ENCODE data around the gene PPP1R27.

PPP1R27 gene, protein sequence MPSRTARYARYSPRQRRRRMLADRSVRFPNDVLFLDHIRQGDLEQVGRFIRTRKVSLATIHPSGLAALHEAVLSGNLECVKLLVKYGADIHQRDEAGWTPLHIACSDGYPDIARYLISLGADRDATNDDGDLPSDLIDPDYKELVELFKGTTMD

DNA sequence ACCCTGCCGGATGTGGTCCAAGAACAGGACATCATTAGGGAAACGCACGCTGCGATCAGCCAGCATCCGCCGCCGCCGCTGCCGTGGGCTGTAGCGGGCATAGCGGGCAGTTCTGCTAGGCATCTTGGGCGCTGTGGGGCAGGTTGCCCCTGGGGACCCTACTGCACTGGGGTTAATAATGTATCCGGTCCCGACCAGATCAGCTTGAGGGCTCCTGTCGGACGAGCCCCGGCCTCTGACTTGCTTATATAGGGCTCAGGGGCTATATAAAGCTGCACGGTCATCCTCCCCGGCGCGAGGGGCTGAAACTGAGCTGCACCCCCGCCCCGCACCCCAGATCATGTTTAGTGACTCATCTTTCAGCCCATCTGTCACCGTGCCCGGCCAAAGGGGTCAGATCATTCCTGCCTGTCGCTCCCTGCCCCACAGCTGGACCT, at the start of gene PPP1R27:
Gene PPP1R27, minus strand, starts transcription at position 220 of the 437 bp plus-strand sequence. Its CDS starts 97 bp downstream, at position 123.
- no peak for DNase-seq (ENCODE audit: low read depth in 3 of 3)

DNA sequence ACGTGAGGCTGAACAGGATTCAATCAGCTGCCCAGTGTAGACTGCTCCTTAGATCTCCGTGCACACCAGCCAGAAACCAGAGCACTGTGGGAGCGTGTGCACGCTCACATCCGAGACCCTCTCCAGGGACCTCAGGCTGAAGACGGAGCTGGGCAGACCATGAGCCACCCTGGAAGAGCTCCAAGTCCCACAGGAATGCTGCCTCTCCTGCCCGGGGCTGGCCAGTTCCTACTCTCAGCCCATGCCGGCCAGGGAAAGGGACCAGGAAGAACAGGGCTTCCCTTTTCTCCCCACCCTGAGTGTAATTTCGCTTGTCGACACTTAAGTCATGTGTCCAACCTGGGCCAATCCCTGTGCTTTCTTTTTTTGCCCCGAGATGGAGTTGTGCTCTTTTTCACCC, 49.7 kb upstream of the PPP1R27 start:
- no peak for DNase-seq (ENCODE audit: low read depth in 3 of 3)

DNA sequence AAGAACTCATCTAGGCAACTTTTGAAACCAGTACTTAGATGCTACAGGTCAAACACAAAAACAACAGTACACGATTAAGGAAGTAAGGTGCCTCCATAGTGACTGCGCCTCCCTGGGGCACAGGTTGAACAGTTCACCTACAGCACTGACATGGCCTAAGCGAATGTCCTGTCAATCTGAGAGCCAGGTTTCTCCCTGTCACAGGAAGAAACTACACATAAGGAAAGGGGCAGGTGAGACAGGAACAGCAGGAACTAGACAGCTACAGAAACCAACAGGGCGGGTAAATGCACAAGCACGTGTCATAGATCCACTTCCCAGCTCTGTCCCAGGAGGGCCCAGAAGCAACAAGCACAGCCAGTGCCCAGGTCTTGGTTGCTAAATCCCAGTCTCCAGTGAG, 44.3 kb upstream of the PPP1R27 start:
- no peak for DNase-seq (ENCODE audit: low read depth in 3 of 3)

DNA sequence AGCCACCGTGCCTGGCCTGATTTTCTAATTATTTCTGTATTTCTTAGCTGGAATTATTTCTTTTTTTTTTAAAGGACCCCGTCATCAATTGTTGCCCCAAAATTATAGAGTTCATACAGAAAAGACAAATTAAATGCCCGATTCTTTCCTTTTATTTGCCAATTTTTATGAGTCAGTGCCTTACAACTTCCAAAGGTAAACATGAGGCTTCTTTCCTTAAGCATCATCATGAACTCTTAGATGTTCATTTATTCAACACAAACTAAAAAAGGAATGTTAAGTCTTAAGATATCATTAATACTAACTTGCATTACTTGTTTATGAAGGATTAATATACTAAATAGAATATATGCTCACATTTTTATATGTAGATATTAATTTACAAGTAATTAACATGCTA, 43.4 kb upstream of the PPP1R27 start:
- DNase-seq (ENCODE audit: low read depth in 3 of 3): no peak

DNA sequence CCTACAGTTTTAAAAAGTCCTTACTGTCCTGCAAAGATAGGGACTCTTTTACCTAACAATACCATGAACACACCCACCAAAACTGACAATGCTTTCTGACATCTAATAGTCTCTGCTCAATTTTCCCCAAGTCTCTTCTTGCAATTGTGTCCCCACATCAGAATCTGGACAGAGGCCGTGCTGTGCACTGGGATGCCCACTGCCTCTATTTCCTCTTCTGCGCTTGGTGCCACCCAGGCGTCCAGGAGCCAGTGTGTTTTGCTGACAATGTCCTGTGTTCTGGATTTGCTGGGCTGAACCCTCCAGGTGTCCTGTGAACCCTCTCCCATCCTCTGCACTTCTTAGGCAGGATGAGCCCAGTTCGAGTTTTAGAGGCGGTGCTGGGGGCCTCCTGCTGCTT, 42.7 kb upstream of the PPP1R27 start:
- no peak for DNase-seq (ENCODE audit: low read depth in 3 of 3)

DNA sequence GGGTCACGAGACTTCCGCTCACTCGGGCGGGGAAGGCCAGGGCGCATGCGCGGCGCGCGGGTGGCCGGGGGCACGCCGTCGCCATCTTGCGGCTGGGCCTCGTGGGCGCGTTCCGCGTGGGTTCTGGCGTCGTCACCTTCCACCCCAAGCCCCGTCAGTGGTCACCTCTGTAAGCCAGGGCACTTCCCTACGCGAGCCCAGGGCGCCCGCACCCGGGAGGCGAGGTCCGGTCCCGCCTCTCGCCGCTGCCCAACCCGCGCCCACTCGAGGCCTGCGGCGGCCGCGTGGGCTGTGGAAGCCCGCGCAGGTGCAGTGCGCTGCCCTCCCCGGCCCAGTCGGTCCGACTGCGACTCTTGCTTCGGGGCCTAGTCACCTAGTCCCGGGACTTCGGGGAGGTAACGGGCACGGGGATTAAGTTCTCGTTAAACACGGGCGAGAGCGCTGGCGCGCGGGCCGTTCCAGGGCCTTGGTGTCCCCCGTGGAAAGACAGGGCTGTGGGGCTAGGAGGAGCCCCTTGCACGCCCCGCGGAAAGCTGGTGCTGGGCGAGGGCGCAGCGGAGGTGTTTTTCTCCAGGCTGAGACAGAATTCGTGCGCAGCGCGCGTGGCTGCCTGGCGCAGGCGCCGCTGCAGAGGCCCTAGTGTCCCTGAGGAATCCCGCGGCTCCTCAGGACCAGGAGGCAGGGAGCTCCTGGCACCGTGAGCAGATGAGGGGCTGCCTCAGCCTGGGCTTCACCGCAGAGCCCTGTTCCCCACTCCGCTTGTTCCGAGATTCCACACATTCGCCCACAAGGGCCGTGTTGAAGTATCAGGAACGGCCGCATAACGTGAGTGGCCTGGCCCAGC, 36.8 kb upstream of the PPP1R27 start:
- peak; percentile 90 to 96 (median 93) for DNase-seq (ENCODE audit: low read depth in 3 of 3)

DNA sequence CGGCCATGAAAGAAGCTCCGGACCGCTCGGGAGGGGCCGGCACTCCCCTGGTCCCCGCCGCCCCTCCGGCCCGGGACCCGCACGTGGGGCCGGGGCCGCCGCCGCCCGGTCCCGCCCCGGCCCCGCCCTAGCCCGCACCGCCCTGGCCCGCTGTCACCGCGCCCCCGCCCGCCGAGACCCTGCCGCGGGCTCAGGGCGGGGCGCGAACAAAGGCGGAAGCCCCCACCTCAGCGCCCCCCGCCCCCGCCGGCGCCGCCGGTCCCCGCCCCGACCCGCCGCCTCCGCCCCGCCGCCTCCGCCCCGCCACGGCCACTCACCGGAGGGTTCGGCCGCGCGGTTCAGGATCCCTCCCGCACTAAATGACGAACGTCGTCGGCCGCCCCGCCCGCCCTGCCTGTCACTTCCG, 36.1 kb upstream of the PPP1R27 start, which contains the start of gene ARHGDIA:
Gene ARHGDIA, minus strand, starts transcription at position 357 of the 406 bp plus-strand sequence. CDS start 1,407 bp downstream, outside the sequence.
- no peak for DNase-seq (ENCODE audit: low read depth in 3 of 3)

DNA sequence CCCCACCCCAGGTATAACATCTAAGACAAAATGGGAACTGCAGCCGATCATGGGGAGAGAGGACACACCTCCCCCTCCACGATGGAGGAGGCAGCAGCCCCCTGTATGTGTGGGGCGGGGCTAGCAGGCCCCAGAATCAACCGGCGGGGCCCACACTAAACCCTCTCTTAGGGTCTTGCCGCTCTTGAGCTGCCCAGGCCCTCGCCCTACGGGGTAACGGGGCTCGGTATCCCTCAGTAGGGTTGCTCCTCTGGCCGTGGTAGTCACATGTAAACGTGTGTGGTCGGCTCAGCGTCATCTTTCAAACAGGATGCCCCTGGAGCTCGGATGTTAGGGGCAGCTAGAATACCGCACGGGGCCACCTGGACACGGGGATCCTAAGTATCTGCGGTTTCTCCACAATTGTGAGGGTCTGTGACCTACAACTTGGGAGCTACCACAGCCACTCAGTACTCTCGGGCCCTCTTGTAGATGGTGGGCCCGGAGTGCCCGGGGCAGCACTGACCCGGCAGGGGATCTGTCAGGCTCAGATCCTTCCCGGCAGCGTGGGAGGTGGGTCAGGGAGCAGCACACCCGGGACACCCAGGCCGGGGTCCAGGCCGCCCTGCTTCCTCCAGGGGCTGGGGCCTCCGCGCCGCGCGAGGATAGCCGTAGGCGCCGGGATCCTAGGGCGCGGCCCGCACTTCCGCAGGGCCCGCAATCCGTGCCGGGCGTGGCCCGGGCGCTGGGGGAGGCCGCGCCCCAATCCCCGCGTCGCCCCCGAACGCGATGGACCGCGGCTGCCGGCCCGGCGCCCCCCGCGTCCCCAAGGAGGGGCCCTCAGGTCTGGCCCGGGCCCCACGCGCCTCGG, 35.5 kb upstream of the PPP1R27 start:
- DNase-seq (ENCODE audit: low read depth in 3 of 3): peak in 1 of 3 experiments; percentile 37

DNA sequence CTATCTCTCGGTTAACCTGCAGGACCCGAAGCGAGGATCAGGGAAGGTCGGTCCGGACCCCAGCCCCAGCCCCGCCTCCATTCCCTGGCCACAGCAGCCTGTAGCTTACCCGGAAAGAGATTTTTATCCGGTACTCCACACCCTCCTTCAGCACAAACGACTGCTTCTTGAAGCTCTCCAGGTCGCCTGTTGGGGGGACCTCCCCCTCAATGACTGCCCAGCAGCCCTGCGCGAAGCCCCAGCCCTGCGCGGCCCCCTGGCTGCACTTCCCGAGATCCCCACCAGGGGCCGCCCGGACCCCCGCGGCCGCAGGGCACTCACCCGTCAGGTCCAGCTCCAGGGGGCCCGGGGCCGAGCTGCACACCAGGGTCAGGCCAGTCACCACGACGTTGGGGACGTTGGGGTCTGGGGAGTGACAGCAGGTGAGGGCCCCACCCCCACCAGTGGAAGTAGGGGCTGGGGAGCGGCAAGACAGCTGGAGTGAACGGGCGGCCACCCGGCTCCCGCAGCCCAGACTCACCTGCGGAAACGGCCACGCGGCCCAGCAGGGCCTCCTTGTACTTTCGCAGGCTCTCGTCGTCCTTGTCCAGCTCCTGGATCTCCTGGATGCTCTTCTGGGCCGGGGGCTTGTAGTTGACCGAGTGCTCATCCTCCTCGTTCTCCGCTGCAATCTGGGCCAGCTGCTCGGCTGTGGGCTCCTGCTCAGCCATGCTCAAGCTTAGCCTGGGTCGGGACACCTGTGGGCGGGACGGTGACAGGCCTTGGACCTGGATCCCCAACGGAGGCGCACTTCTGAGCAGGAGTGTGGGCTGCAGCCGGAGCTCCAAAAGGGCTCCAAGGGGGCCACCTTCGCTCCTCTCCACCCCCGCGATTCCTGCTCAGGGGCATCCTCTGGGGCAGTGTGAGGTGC, 34.6 kb upstream of the PPP1R27 start:
- DNase-seq (ENCODE audit: low read depth in 3 of 3): peak in 1 of 3 experiments; percentile 40

DNA sequence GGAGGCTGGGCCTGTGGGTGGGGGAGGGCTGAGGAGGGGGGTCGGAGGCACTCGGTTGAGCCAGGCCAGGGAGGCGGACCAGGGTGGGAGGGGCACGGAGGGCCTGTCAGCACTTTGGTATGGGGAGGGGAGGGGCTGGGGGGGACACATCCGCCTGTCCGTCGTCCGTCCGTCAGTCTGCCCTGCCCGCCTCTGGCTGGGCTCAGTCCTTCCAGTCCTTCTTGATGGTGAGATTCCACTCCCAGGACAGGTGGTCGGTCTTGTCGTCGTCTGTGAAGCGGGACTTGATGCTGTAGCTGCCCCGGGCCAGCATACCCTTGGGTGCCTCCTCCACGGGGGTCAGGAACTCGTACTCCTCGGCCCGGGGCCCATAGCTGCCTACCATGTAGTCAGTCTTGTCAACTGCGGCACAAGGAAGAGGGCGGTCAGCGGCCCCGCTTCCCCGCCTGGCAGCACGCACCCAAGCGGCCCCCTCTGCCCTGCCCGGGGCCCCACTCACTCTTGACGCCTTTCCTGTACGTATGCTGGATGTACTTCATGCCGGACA, 33.9 kb upstream of the PPP1R27 start:
- no peak for DNase-seq (ENCODE audit: low read depth in 3 of 3)

DNA sequence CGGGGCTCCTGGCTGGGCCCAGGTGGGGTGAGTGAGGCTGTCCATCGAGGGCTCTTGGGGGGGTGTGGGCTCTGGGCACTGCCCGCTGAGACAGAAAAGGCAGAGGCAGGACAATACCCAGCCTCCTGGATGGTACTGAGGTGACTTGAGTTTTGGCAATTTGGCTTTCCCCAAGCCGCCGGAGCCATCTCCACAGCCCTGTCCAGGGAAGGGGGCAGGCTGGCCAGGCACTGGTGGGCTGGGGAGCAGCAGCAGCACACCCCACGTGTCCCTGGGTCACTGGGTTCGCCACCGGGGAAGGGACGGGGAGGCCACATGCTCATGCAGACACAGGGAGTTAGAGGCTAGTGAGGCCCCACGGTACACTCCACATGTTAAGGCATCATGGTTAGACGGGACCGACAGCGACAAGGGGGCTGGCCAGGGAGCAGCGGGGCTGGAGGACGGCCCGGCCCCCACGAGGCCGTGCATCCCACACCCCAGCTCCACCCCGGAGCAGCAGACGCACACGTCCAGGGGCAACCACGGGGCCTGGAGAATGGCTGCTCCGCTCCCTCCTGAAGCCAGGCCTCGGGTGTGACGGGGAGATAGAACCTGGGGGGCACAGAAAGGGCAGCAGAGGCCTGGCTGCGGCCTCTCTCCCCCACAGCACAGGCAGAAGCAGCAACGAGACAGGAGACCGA, 33.3 kb upstream of the PPP1R27 start:
- no peak for DNase-seq (ENCODE audit: low read depth in 3 of 3)

DNA sequence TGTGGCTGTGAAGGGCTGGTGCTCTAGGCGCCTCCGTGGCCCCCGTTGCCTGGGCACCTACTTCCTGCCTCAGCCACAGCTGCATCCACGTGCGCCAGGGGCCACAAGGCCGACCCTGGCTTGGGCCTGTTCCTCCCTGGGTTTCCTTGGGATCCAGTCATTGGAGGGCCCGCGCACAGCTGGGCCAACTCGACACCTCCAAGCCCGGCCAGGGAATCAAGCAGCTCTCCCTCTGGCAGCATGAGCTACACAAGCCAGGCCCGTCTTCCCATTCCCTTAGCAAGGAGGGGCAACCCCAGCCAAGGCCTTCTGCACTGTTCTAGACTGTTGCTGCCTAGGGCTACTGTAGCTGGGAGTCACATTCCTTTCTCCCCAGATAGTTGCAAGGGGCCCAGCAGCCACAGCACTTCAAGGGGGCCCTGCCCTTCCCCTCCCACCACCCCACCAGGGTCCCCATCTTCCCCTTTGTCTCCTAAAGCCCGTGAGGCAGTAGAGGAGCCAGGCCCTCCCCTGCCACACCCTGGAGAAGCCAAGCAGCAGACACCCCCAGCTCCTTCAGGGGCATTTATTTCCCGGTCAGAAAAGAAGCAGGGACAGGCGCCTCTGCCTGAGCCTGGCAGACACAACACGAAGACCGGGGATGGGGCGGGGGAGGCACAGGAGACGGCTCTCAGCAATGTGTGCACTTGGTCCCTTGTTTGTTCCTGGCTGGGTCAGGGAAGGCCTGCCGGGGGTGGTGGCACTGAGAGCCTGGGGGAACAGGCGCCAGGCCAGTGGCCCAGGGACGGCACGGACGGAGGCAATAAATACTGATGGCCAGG, 32.5 kb upstream of the PPP1R27 start:
- peak in 1 of 3 experiments; percentile 34 for DNase-seq (ENCODE audit: low read depth in 3 of 3)

DNA sequence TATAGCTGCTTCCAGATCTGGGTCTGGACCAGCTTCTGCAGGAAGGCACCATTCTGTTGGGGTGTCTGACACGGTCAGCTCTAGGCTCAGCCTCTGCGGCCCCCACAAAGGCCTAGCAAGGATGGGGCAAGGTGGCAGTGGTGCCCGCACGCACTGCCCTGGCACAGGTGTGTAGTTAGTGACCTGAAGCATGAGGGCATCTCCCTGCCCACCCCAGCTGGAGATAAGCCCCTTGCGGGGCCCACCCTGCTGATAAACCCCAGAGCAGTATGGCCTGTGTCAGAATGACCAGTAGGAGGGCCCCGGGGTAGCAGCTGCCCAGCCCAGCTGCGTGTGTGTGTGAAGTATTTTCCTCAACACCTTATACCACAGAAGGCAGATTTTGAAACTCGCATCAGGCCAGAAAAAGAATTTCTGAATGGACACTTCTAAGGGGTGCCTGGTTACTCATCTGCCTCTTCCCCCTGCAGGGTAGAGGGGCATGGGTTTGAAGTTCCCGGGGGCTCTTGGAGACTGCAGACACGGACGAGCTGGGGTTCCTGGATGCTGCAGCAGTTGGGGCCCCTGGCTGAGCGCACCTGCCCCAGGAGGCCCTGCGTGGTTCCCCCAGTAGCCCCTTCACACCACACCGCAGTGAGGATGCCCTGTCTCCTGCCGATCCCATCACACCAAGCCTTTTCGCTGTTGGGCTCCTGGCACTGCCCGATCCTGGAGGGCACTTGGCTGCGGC, 31.8 kb upstream of the PPP1R27 start:
- DNase-seq (ENCODE audit: low read depth in 3 of 3): peak in 1 of 3 experiments; percentile 27

DNA sequence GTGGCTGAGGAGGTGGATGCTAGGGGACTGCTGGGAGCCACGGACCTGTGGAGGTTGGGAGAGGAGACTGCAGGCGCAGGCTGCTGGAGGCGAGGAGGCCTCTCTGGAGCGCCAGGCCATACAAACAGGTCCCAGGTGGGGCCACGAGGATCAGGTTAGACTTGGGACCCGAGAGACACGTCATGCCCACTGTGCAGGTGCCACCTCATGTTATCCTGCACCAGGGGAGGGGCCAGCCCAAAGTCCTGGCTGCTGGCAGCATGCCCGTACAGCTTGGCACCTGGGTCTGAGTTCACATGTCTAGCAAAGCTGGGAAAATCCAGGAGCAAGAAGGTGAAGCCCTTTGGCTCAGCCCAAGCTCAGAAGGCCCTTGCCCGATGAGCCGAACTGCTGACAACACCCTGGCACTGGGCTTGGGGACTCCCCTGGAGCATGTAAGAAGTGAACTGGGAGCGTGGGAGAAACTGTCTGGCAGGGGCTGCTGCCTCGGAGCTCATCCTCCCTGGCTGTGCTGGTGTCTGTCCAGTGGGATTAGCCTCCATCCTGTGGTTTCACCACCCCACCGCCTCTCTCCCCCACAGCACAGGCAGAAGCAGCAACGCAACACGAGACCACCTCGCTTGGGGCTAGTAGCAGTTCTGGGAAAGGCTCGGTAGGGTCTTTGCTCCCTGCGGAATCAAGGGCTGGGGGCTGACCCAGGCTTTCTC, 31.0 kb upstream of the PPP1R27 start:
- no peak for DNase-seq (ENCODE audit: low read depth in 3 of 3)

DNA sequence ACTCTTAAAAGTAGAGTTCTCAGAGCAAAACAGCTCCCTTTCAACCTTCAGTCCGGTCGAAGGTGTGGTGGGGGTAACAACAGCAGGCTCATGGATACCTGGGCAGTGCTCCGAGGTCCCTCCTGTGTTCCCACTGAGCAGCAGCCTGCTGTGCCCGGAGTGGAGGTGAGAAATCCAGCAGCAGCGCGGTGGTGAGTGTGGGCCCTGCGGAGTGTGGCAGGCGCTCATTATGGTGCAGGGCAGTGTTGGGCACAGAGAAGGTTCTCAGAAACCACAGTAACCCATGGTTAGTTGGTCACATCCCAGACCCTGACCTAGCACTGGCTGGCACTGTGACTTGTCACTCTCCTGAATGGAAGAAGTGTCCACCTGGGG, 30.5 kb upstream of the PPP1R27 start:
- no peak for DNase-seq (ENCODE audit: low read depth in 3 of 3)

DNA sequence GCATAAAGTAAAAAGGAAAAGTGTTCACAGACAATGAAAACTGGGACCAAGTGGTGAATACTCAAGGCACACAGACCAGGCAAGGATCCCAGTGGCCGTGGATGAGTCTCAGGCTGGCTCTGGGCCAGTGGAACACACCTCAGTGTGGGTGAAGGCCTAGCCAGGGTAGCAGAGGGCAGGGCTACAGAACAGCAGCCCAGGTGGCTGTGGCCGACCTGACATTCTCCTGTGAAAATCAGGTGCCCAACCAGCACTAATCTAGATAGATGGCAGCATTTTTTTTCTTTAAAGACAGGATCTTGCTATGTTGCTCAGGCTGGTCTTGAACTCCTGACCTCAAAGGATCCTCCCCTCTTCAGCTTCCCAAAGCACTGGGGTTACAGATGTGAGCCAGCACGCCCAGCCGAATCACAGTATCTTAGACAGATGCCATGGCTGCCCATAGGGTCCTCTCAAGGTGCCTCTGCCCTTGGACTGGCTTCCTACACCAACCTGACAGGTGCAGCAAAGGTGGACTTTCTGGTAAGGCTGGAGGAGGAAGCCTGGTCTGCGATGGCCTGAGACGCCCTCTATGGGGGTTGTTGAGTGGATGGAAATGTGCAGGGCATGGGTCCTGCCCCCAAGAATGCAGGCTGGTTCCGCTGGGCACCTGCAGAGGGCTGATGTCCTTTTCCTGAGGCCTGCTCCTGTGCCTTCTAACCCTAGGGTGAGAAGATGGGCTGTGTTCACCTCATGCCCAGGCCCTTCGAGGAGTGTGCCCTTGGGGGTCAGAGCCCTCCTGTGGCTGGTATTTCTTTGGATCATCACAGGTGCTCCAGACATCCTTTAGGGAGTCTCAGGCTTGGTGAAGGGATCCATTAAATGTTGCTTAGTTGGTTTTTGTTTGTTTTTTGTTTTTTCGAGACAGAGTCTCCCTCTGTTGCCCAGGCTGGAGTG, 29.3 kb upstream of the PPP1R27 start:
- no peak for DNase-seq (ENCODE audit: low read depth in 3 of 3)

DNA sequence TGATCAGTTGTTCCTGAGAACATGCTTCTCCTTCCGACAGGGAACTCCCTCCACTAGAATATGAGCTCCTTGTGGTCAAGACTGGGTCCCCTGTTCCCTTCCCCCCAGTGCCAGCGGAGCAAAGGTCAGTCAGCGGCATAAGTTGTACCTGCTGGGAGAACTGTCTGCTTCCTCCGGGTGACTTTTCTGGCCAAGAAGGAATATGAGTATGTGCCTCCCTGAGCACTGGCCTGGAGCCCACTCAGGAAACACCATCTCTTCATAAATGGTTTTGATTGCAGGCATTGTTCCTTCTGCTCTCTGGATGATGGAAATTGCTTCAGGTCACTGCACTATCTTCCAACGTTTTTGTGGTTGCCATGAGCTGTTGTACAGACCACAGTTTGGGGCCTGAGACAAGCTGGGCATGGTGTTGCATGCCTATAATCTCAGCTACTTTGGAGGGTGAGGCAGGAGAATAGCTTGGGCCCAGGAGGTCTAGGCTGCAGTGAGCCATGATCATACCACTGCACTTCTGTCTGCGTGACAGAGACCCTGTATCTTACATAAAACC, 28.3 kb upstream of the PPP1R27 start:
- DNase-seq (ENCODE audit: low read depth in 3 of 3): no peak
